ENCODE measurements around the gene ABLIM2. TPM values are rescaled to one million over a fixed set of nuclear protein-coding genes. Genes with fewer than 3 reads are reported as not detected.

The ABLIM2 gene
- total and polyA plus RNA-seq, 2 of the 8 experiments (the other 6 are each of a cell fraction or from before 2014, with no cell fraction given), result 2.8 to 3.0 TPM

DNA sequence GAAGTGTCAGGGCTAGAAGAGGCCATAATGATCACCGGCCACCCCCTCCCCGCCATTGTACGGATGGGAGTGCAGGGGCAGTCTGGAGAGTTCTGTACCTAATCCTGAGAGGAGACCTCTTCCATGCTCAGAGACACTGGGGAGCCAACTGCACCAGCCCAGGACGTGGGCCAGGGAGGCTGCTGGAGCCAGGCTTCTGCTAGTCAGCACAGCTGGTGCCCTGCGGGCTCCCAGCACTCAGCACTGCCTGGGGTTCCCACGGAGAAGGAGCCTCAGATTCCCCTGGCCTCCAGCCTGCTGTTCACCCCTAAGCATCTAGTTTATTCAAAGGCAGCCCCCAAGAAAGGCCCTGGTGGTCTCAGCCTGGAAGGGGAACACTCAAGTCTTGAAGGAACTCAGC, 28.8 kb downstream of the ABLIM2 start (continued):
- TF ChIP-seq, protein P1, sequence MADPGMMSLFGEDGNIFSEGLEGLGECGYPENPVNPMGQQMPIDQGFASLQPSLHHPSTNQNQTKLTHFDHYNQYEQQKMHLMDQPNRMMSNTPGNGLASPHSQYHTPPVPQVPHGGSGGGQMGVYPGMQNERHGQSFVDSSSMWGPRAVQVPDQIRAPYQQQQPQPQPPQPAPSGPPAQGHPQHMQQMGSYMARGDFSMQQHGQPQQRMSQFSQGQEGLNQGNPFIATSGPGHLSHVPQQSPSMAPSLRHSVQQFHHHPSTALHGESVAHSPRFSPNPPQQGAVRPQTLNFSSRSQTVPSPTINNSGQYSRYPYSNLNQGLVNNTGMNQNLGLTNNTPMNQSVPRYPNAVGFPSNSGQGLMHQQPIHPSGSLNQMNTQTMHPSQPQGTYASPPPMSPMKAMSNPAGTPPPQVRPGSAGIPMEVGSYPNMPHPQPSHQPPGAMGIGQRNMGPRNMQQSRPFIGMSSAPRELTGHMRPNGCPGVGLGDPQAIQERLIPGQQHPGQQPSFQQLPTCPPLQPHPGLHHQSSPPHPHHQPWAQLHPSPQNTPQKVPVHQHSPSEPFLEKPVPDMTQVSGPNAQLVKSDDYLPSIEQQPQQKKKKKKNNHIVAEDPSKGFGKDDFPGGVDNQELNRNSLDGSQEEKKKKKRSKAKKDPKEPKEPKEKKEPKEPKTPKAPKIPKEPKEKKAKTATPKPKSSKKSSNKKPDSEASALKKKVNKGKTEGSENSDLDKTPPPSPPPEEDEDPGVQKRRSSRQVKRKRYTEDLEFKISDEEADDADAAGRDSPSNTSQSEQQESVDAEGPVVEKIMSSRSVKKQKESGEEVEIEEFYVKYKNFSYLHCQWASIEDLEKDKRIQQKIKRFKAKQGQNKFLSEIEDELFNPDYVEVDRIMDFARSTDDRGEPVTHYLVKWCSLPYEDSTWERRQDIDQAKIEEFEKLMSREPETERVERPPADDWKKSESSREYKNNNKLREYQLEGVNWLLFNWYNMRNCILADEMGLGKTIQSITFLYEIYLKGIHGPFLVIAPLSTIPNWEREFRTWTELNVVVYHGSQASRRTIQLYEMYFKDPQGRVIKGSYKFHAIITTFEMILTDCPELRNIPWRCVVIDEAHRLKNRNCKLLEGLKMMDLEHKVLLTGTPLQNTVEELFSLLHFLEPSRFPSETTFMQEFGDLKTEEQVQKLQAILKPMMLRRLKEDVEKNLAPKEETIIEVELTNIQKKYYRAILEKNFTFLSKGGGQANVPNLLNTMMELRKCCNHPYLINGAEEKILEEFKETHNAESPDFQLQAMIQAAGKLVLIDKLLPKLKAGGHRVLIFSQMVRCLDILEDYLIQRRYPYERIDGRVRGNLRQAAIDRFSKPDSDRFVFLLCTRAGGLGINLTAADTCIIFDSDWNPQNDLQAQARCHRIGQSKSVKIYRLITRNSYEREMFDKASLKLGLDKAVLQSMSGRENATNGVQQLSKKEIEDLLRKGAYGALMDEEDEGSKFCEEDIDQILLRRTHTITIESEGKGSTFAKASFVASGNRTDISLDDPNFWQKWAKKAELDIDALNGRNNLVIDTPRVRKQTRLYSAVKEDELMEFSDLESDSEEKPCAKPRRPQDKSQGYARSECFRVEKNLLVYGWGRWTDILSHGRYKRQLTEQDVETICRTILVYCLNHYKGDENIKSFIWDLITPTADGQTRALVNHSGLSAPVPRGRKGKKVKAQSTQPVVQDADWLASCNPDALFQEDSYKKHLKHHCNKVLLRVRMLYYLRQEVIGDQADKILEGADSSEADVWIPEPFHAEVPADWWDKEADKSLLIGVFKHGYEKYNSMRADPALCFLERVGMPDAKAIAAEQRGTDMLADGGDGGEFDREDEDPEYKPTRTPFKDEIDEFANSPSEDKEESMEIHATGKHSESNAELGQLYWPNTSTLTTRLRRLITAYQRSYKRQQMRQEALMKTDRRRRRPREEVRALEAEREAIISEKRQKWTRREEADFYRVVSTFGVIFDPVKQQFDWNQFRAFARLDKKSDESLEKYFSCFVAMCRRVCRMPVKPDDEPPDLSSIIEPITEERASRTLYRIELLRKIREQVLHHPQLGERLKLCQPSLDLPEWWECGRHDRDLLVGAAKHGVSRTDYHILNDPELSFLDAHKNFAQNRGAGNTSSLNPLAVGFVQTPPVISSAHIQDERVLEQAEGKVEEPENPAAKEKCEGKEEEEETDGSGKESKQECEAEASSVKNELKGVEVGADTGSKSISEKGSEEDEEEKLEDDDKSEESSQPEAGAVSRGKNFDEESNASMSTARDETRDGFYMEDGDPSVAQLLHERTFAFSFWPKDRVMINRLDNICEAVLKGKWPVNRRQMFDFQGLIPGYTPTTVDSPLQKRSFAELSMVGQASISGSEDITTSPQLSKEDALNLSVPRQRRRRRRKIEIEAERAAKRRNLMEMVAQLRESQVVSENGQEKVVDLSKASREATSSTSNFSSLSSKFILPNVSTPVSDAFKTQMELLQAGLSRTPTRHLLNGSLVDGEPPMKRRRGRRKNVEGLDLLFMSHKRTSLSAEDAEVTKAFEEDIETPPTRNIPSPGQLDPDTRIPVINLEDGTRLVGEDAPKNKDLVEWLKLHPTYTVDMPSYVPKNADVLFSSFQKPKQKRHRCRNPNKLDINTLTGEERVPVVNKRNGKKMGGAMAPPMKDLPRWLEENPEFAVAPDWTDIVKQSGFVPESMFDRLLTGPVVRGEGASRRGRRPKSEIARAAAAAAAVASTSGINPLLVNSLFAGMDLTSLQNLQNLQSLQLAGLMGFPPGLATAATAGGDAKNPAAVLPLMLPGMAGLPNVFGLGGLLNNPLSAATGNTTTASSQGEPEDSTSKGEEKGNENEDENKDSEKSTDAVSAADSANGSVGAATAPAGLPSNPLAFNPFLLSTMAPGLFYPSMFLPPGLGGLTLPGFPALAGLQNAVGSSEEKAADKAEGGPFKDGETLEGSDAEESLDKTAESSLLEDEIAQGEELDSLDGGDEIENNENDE (IDR thresholded peaks at IDR 0.05; ENCODE audit: insufficient replicate concordance, low read length), result no peak
- TF ChIP-seq FOSL1 (IDR thresholded peaks at IDR 0.05; ENCODE audit: insufficient read depth, low read depth, low read length), result no peak
- TF ChIP-seq, protein P2, sequence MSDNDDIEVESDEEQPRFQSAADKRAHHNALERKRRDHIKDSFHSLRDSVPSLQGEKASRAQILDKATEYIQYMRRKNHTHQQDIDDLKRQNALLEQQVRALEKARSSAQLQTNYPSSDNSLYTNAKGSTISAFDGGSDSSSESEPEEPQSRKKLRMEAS (IDR thresholded peaks at IDR 0.05), result no peak
- TF ChIP-seq RAD21 (IDR thresholded peaks at IDR 0.05 in 1 of 2, conservative IDR thresholded peaks at IDR 0.05 in 1 of 2; ENCODE audit: low read depth in 2 of 2, low read length in 2 of 2), result no peak
- no peak for TF ChIP-seq RXRA (IDR thresholded peaks at IDR 0.05; ENCODE audit: insufficient read depth, low read depth, low read length)
- no peak for TF ChIP-seq CREB1 (IDR thresholded peaks at IDR 0.05)

All from H1 (cell line).